ENCODE data around the gene UFC1.

GRCh38 chr1:161159913-161160243, 6.1 kb downstream of the UFC1 start:
- TF ChIP-seq, protein P1, sequence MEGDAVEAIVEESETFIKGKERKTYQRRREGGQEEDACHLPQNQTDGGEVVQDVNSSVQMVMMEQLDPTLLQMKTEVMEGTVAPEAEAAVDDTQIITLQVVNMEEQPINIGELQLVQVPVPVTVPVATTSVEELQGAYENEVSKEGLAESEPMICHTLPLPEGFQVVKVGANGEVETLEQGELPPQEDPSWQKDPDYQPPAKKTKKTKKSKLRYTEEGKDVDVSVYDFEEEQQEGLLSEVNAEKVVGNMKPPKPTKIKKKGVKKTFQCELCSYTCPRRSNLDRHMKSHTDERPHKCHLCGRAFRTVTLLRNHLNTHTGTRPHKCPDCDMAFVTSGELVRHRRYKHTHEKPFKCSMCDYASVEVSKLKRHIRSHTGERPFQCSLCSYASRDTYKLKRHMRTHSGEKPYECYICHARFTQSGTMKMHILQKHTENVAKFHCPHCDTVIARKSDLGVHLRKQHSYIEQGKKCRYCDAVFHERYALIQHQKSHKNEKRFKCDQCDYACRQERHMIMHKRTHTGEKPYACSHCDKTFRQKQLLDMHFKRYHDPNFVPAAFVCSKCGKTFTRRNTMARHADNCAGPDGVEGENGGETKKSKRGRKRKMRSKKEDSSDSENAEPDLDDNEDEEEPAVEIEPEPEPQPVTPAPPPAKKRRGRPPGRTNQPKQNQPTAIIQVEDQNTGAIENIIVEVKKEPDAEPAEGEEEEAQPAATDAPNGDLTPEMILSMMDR (IDR thresholded peaks at IDR 0.05) = no peak
- TF ChIP-seq POLR2A (IDR thresholded peaks at IDR 0.05) (no peak), EP300 (IDR thresholded peaks at IDR 0.05) (no peak)
